ENCODE results near the gene MFN1.
"Not testable (repeated sequence)": the region's sequence is repeated elsewhere in the genome, so short reads cannot be mapped to it uniquely, and the experiment has no call there.

The MFN1 gene

GRCh38 chr3:179347345-179348194, at the start of gene MFN1:
Gene MFN1, plus strand, starts transcription at chr3:179347709. Its CDS starts 1,143 bp downstream, at chr3:179348852.
- DNase-seq: peak; percentile 88

GRCh38 chr3:179297971-179298725, 49.4 kb upstream of the MFN1 start:
- DNase-seq: no peak

- DNase-seq: no peak
Observed at GRCh38 chr3:179299316-179299715, 48.2 kb upstream of the MFN1 start.

GRCh38 chr3:179299999-179300613, 47.4 kb upstream of the MFN1 start:
- DNase-seq: no peak

- no peak for DNase-seq
Observed at GRCh38 chr3:179301645-179302044, 45.9 kb upstream of the MFN1 start.

GRCh38 chr3:179302111-179302510, 45.4 kb upstream of the MFN1 start:
- no peak for DNase-seq

GRCh38 chr3:179304605-179305004, 42.9 kb upstream of the MFN1 start:
- no peak for DNase-seq

- not testable (repeated sequence) for DNase-seq
Observed at GRCh38 chr3:179307362-179307761, 40.1 kb upstream of the MFN1 start.

- no peak for DNase-seq
Observed at GRCh38 chr3:179308001-179308400, 39.5 kb upstream of the MFN1 start.

- DNase-seq: no peak
Observed at GRCh38 chr3:179309225-179310078, 38.1 kb upstream of the MFN1 start.

- DNase-seq: no peak
Observed at GRCh38 chr3:179318876-179319275, 28.6 kb upstream of the MFN1 start.

- DNase-seq: no peak
Observed at GRCh38 chr3:179321668-179322285, 25.7 kb upstream of the MFN1 start.

GRCh38 chr3:179322286-179323196, 25.0 kb upstream of the MFN1 start, which contains the start of gene ZNF639:
Gene ZNF639, plus strand, starts transcription at chr3:179323031. Its CDS starts 5,263 bp downstream, at chr3:179328294.
- peak; percentile 85 for DNase-seq

GRCh38 chr3:179323197-179324110, 24.1 kb upstream of the MFN1 start:
- DNase-seq: peak; percentile 21

GRCh38 chr3:179324270-179324754, 23.2 kb upstream of the MFN1 start:
- DNase-seq: no peak

- no peak for DNase-seq
Observed at GRCh38 chr3:179330438-179330837, 17.1 kb upstream of the MFN1 start.

- no peak for DNase-seq
Observed at GRCh38 chr3:179332240-179332639, 15.3 kb upstream of the MFN1 start.

- DNase-seq: no peak
Observed at GRCh38 chr3:179333084-179333483, 14.4 kb upstream of the MFN1 start.

- DNase-seq: no peak
Observed at GRCh38 chr3:179336345-179336929, 11.1 kb upstream of the MFN1 start.
